Left cardiac atrium (tissue), 4 donors: ENCODE results near the gene TMSB10. TPM values are rescaled to one million over a fixed set of nuclear protein-coding genes. Genes with fewer than 3 reads are reported as not detected.

Experiments
- ATAC-seq, 2 donors: fragments of 200-7000 bp; cut with Tn5 transposase; one replicate each; pipeline ENCODE4 v1.9.1; 2020; ENCODE audit warnings: mild to moderate bottlenecking in 2 of 2, moderate library complexity in 2 of 2
- DNase-seq: peaks from one replicate; pipeline ENCODE4 v3.0.0-alpha.2; 2020
- intact Hi-C, 2 donors: fragments of 100-400 bp; cut with DNase I; formaldehyde crosslinking; loops; one replicate each; pipeline versions ENCODE4 v1.14.1 to v1.15.1; 2022 to 2023
- total RNA-seq, 2 donors: library from RNA; stranded (reverse); fragmentation: NEBNext Ultra II Directional; extraction: Animal tissue kit (Norgen Biotek cat#: 25700); gene quantifications; one replicate each; pipeline ENCODE4 v1.2.1, GENCODE V29; 2021
- donor health status: DM: no; HTN: yes; CAD: no.
- donor health status: DM: no; HTN: yes; CAD: no; lungs with severe emphysema.
- donor health status: DM: yes; HTN: yes; CAD: no.
- donor health status: Dilated cardiomyopathy.

The TMSB10 gene
- total RNA-seq, 2 donors from 2014 or later = 751 to 893 TPM

- intact Hi-C loops = loop anchor here in 1 of 2 donors (10.0 kb wide), 1 partner anchor 384 kb away; no protein-coding TSS in a partner anchor
- DNase-seq = no peak
These were observed 26.4 kb upstream of the TMSB10 start for GRCh38 chr2:84878896-84879583.

GRCh38 chr2:84879584-84880394 lies 25.7 kb upstream of the TMSB10 start:
- intact Hi-C loops = loop anchor here (5.0 to 10.0 kb wide), 2 partner anchors 382 to 385 kb away; no protein-coding TSS in a partner anchor
- no peak for ATAC-seq
- no peak for DNase-seq

More at GRCh38 chr2:84878896-84879583, 26.4 kb upstream of the TMSB10 start:
- ATAC-seq = no peak

DNA sequence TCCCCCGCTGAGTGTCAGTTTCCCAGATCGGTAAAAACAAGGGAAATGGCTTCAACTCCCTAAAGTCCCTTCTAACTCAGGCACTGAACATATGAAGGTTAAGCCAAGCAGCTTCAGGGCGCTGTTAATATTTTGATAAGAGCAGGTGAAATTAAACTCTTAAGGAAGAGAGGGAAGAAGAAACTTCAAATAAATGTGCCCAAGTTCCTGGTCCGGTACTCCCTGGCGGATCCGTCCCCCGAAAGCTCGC lies 25.1 kb upstream of the TMSB10 start:
- no peak for DNase-seq
- ATAC-seq = no peak
- intact Hi-C loops = loop anchor here in 1 of 2 donors (5.0 kb wide), 1 partner anchor 383 kb away; no protein-coding TSS in a partner anchor

- DNase-seq (no peak), ATAC-seq (peak; percentile 50 to 52)
- intact Hi-C loops = loop anchor here in 1 of 2 donors (5.0 kb wide), 1 partner anchor 384 kb away; no protein-coding TSS in a partner anchor
These were observed 24.6 kb upstream of the TMSB10 start, which contains the start of gene TRABD2A for GRCh38 chr2:84880645-84881521. TSS of gene TRABD2A (minus strand) at chr2:84881084. CDS start at chr2:84881039, 45 bp downstream.

DNA sequence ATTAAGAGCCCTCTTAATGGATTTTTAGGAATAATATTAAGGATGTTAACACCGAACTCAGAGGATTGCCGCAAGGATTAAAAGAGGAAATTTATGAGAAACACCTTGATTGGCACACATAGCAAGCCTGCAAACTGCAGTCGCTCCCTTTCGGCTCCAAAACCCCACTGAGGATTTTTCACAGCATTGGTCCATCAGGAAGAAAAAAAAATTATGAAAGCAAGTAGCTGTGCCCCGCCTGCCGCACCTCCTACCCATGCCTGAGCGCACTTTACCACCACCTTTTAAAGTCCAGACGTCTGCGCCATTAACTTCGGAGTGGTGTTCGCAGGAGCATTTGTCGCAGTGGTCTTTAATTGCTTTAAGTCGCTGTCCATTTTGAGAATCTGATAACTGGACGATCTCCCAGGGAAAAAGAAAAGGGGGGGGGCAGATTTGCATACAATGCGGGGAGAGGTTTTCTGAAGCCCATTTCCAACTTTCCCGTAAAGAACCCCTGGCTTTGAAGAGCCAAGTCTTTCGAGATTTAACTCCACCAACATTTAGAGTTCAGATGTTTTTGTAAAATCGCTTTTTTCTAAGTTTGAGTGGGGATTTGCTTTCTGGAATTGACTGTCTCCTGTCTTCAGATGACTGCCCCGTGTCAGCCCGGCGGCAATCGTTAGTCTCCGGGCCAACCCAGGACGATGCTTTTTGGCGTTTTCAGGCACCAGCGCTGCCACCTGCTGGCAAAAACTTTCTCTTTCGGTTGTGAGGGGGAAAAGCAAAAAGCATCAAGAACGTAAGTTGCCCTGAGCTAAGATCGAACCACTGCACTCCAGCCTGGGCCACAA lies 23.7 kb upstream of the TMSB10 start:
- DNase-seq = peak; percentile 83
- peak; percentile 80 to 86 for ATAC-seq
- intact Hi-C loops = loop anchor here (2.0 to 5.0 kb wide), 2 partner anchors 23 to 384 kb away; partner anchors contain the start of gene TMSB10 (in 1 of the 2)

DNA sequence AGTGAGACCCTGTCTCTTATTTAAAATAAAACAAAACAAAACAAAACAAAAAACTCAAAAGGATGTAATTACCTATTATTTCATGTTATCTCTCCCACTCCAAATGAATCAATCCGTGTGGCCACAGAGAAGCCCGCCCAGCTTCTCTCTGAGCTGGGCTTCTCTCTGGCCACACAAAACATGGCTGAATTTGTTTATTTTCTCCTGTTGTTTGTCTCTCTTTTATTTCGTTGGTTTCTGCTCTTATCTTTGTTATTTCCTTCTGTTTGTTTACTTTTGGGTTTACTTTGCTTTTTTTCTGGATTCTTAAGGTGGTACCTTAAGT lies 23.1 kb upstream of the TMSB10 start:
- intact Hi-C loops = loop anchor here (2.0 to 5.0 kb wide), 2 partner anchors 22 to 385 kb away; partner anchors contain the start of gene TMSB10 (in 1 of the 2)
- DNase-seq = no peak
- no peak for ATAC-seq

- DNase-seq (no peak), ATAC-seq (no peak)
- intact Hi-C loops = loop anchor here (2.0 to 5.0 kb wide), 2 partner anchors 22 to 386 kb away; partner anchors contain the start of gene TMSB10 (in 1 of the 2)
These were observed 22.5 kb upstream of the TMSB10 start for GRCh38 chr2:84882775-84883550.

- ATAC-seq = no peak
- intact Hi-C loops = loop anchor here in 1 of 2 donors (5.0 kb wide), 1 partner anchor 387 kb away; no protein-coding TSS in a partner anchor
- DNase-seq = no peak
These were observed 21.0 kb upstream of the TMSB10 start for GRCh38 chr2:84884449-84884848.

DNA sequence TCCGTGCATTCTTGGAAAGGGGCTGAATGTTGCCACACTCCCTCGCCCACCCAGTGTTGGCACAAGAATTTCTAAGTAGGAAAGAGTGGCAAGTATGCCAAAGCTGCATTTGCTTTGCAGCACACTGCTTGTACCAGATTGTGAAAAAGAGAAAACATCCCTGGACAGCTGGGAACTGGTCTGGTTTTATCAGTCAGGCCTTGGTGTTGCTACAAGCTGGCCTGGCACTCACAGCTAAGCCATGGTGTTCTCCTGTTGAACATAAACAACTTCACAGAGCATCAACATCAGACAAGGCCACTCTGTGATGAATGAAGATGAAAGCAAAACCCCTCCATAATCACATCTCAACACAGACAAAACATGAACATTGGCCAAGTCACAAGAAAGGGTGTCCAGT lies 20.3 kb upstream of the TMSB10 start:
- no peak for DNase-seq
- ATAC-seq = no peak
- intact Hi-C loops = no loop called here

GRCh38 chr2:84886791-84887190 lies 18.7 kb upstream of the TMSB10 start:
- ATAC-seq (no peak), DNase-seq (no peak)
- intact Hi-C loops = no loop called here

DNA sequence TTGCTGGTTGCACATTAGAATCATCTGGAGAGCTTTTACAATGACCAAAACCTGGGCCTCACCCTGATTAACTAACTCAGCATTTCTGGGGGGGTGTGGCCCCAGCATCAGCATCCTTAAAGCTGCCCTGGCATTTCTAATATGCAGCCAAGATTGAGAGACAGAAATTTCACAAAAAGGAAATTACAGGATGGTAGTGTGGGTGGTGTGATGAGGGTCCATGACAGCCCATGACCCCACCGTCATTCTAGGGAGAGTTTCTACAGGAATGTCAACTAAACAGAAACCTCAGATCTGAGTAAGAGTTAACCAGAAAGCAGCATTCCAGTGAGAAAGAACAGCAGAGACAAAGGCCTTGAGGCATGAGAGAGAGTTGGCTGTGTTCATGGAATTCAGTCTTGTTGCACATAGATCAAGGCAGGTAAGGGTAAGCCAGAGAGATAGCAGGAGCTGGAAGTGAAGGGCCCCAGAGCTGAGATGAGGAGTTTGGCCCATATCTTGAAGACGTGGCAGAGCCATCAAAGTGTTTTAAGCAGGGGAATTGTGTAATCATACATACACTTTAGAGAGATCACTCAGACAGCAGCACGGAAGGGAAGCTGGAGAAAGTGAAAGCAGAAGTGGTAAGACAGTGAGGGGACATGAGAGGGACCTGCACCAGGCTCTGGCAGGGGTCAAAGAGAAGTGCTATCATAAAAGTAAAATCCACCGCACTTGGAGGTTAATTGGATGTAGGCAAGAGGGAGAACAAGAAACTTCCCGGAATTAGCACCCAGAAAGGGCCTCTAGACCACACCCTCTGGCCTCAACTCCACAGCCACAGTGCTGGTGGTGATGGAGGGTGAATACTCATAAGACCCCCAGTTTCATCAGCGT lies 16.8 kb upstream of the TMSB10 start:
- ATAC-seq (peak; percentile 84 to 90), DNase-seq (no peak)
- intact Hi-C loops = no loop called here

DNA sequence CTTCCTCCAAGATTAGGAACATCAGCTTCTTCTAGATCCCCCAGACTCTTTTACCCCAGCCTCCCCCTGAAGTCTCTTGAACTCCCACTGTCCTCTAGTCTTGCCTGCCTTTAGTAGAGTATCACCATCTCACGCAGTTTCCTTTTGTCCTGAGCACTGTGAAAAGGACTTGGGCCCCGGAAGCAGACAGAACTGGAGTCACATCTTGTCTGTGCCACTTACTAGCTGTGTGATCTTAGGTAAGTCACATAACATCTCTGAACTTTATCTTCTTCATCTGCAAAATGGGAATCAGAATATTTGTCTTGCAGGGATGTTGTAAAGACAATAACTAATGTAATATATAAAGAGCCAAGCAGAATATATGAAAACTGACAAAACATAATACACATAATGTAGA lies 16.1 kb upstream of the TMSB10 start:
- intact Hi-C loops = no loop called here
- DNase-seq = no peak
- peak in 1 of 2 donors; percentile 11 for ATAC-seq

DNA sequence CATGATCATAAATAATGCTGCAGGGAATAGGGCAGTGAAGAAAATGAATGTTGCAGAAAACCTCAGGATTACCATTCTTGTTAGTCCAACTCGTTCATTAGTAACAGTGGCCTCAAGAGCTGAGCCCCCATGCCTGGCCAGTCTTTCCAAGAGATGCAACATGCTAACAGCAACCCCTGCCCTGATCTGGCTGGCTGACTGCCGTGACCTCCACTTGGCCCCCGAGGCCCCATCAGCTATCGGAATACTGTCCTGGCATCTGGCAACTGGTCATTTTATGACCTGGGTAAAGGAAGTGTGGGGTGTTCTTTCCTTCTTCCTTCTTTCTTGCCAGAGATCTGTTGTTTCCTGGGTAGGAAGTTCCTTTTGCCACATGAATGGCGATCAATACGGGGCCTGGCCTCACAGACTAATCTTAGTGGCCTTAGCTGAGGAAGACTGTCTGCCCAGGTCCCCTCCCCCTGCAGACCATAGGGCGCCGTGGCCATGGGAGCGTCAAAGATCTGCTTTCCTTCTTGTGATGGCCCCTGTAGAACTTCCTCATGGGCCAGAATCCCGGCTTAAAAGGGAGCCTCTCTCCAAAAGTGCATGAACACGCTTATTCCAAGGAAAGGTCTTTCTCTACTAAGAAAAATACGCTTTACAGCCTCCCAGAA lies 14.0 kb upstream of the TMSB10 start:
- ATAC-seq (no peak), DNase-seq (no peak)
- intact Hi-C loops = no loop called here

DNA sequence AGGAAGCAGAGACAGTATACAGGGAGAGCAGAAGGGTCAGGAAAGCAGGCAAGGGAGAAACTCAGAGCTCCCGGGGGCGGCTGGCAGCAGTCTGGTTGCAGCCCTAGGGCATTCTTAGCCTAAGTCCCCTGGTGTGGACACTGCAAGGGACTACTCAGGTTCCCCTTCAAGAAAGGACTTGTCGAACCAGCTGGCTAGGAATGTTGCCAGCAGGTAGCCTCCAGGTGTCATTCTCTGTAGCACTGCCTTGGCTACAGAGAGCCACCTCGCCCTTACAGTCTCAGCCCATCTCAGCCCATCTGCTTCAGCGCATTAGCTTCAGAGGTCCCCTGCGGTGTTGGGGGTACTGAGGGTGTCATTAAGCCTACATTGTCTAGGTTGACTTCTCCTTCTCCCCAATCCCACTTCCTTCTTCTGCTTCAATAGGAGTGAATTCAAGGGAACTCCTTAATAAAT lies 11.3 kb upstream of the TMSB10 start:
- no peak for ATAC-seq
- no peak for DNase-seq
- intact Hi-C loops = no loop called here

DNA sequence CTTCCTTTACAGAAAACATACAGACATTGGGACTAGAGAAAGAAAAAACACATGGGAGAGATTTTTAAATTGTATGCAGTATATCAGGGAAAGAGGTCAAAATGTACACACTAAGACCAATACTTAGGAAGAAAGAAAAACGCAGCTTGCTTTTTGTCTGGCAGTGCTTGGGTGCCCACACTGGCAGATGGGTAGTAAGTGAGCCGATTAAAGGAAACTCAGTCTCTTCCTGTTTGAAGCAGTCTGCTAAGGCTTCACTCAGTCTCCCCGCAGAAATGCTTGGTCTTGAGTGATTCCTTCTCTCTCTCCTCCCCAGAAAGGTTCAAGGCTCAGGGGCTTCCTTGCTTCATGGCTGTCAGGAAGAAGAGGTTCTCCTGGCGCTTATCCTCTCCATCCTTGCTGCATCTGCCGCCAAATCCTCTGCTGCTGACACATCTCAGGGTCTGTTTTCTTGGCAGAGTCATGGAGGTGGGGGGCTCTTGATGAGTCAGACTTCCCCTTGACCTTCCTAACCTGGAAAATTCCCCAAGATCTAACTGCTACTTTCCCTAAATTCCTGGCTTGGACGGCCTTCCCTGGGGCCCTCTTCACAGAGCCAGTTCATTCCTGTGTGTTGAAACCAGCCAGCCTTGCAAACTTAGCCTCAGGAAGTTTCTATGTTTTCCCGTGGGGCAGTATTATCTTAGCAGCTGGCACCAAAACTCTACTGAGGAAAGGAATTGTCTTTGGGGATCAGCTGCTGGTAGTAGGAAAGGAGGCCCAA lies 10.5 kb upstream of the TMSB10 start:
- DNase-seq = no peak

More for the DNA sequence above, 10.5 kb upstream of the TMSB10 start:
- intact Hi-C loops = no loop called here
- ATAC-seq = peak in 1 of 2 donors; percentile 55
